Measurements from ENCODE around the gene HOXB4. TPM values are rescaled to one million over a fixed set of nuclear protein-coding genes. Genes with fewer than 3 reads are reported as not detected.

The HOXB4 gene
- total and polyA plus RNA-seq, 2 of the 4 experiments (the other 2 are of a cell fraction) = 2.0 to 8.5 TPM

DNA sequence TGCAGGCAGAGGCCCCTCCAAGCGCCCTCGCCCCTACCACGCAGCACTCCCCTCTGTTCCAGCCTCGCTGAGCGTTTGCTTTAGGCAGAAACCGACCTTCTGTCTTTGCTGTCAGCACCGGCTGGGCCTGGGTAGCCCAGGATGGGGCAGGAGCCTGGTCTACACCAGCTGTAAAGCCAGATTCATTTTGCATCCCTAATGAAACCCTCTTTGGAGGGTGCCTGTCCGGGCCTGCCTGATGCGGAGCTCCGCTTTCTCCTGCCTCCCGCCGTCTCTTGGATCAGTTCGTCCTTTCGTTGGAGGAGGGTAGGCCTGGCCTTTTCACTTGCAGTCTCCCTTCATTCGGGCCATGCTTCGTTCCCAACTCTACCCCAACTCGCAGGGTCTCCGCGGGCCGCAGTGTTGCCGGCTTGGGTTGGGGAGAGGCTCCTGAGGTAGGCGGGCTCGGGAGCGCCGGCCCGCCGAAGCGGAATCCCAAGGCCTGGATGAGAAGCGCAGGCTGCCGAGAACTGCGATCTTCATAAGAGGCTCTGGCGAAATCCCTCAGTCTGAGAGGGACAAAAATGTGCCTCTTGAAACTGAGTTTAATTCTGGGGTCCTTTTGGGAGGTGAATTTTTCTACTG is 41.8 kb upstream of the HOXB4 start:
- ChIA-PET CTCF (no interaction called here), POLR2A (ENCODE audit: unreplicated experiment) (no interaction called here)
- intact Hi-C loops (cut with micrococcal nuclease) (loop anchor here (2.0 kb wide), 3 partner anchors 357 to 485 kb away; no protein-coding TSS in a partner anchor), dilution Hi-C loops (cut with HindIII; ENCODE audit: low sequenced_read_pairs, unreplicated experiment) (no loop called here), in situ Hi-C loops (cut with MboI; ENCODE audit: low sequenced_read_pairs) (loop anchor here (10.0 kb wide), 1 partner anchor 455 kb away; no protein-coding TSS in a partner anchor)
- BruUV-seq (replicated peaks) = no TSS peak
- Histone ChIP-seq H3K18ac (ENCODE audit: low read depth, low read length) (no peak overlapping the region), H3K27ac (ENCODE audit: insufficient read depth, low read length) (no peak overlapping the region), H2BK15ac (ENCODE audit: low read depth, low read length) (no peak overlapping the region), H3K4me2 (ENCODE audit: low read depth, low read length) (no peak overlapping the region), H3K23ac (ENCODE audit: low read depth, low read length) (no peak overlapping the region), H2AK9ac (replicated peaks; ENCODE audit: low read depth, low read length, poor library complexity) (no peak overlapping the region), H4K8ac (ENCODE audit: low read depth in 2 of 2, low read length in 2 of 2) (no peak overlapping the region), H2BK120ac (ENCODE audit: low read depth, low read length) (no peak overlapping the region), H4K5ac (ENCODE audit: low read depth, low read length) (no peak overlapping the region), H3K9me1 (ENCODE audit: insufficient read depth, low read length) (no peaks in the 10 kb centered on the region; the same call in 1 of the 2 replicates), H3K4ac (ENCODE audit: low read depth, low read length) (no peak overlapping the region), H2AFZ (replicated peaks; ENCODE audit: low read length, poor library complexity) (no peak overlapping the region), H3K27me3 (ENCODE audit: control insufficient read depth, insufficient read depth, low read length) (peaks cover 95% of the 10 kb centered on the region), H2BK5ac (ENCODE audit: low read depth, low read length, poor library complexity, severe bottlenecking) (no peak overlapping the region), H3K4me1 (ENCODE audit: control insufficient read depth, insufficient read depth, low read length) (no peaks in the 10 kb centered on the region; the same call in 1 of the 2 replicates), H3K4me3 (ENCODE audit: insufficient read depth, low read depth, low read length) (no peak overlapping the region), H3K36me3 (ENCODE audit: control insufficient read depth, insufficient read depth, low read length) (no peaks in the 10 kb centered on the region), H3K56ac (ENCODE audit: extremely low read depth, insufficient read depth, low read length) (no peak overlapping the region), H3K9ac (ENCODE audit: low read depth, low read length) (no peak overlapping the region), H3K79me1 (ENCODE audit: low read depth in 1 of 2, low read length in 2 of 2) (no peaks in the 10 kb centered on the region), H3K14ac (replicated peaks; ENCODE audit: low read depth, low read length) (no peak overlapping the region), H3K9me3 (ENCODE audit: control insufficient read depth, insufficient read depth, low read length) (peaks cover 11% of the 10 kb centered on the region), H4K20me1 (ENCODE audit: insufficient read depth, low read length) (peaks cover 9% of the 10 kb centered on the region; the same call in 1 of the 2 replicates), H2AK5ac (ENCODE audit: low read depth, low read length) (no peak overlapping the region), H2BK20ac (ENCODE audit: low read depth, low read length) (no peak overlapping the region), H4K91ac (ENCODE audit: insufficient read depth, low read depth, low read length) (no peak overlapping the region)
- TF ChIP-seq CEBPB (IDR thresholded peaks at IDR 0.05; ENCODE audit: low read depth, low read length) (no peak), MXI1 (IDR thresholded peaks at IDR 0.05; ENCODE audit: borderline replicate concordance, low read depth, low read length) (no peak), MAZ (IDR thresholded peaks at IDR 0.05; ENCODE audit: borderline replicate concordance, low read depth, low read length) (no peak), NFE2L2 (IDR thresholded peaks at IDR 0.05; ENCODE audit: low read depth, low read length) (no peak), SMC3 (IDR thresholded peaks at IDR 0.05; ENCODE audit: low read depth, low read length) (no peak), RAD21 (IDR thresholded peaks at IDR 0.05; ENCODE audit: low read length) (no peak), FOS (IDR thresholded peaks at IDR 0.05; ENCODE audit: low read depth, low read length) (no peak), MAFK (IDR thresholded peaks at IDR 0.05; ENCODE audit: low read depth, low read length) (no peak), RCOR1 (IDR thresholded peaks at IDR 0.05; ENCODE audit: insufficient replicate concordance, low read length) (no peak), CHD1 (IDR thresholded peaks at IDR 0.05; ENCODE audit: low read depth, low read length) (no peak), POLR2A (IDR thresholded peaks at IDR 0.05; ENCODE audit: low read depth, low read length) (no peak), RFX5 (IDR thresholded peaks at IDR 0.05; ENCODE audit: low read depth, low read length) (no peak), BHLHE40 (IDR thresholded peaks at IDR 0.05; ENCODE audit: low read depth, low read length) (no peak)
- TF ChIP-seq, protein P1, sequence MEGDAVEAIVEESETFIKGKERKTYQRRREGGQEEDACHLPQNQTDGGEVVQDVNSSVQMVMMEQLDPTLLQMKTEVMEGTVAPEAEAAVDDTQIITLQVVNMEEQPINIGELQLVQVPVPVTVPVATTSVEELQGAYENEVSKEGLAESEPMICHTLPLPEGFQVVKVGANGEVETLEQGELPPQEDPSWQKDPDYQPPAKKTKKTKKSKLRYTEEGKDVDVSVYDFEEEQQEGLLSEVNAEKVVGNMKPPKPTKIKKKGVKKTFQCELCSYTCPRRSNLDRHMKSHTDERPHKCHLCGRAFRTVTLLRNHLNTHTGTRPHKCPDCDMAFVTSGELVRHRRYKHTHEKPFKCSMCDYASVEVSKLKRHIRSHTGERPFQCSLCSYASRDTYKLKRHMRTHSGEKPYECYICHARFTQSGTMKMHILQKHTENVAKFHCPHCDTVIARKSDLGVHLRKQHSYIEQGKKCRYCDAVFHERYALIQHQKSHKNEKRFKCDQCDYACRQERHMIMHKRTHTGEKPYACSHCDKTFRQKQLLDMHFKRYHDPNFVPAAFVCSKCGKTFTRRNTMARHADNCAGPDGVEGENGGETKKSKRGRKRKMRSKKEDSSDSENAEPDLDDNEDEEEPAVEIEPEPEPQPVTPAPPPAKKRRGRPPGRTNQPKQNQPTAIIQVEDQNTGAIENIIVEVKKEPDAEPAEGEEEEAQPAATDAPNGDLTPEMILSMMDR (conservative IDR thresholded peaks at IDR 0.05; ENCODE audit: low read depth, low read length) = no peak
- TF ChIP-seq, protein P2, sequence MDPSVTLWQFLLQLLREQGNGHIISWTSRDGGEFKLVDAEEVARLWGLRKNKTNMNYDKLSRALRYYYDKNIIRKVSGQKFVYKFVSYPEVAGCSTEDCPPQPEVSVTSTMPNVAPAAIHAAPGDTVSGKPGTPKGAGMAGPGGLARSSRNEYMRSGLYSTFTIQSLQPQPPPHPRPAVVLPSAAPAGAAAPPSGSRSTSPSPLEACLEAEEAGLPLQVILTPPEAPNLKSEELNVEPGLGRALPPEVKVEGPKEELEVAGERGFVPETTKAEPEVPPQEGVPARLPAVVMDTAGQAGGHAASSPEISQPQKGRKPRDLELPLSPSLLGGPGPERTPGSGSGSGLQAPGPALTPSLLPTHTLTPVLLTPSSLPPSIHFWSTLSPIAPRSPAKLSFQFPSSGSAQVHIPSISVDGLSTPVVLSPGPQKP (IDR thresholded peaks at IDR 0.05; ENCODE audit: borderline replicate concordance, low read depth, low read length) = no peak
- TF ChIP-seq, protein P3, sequence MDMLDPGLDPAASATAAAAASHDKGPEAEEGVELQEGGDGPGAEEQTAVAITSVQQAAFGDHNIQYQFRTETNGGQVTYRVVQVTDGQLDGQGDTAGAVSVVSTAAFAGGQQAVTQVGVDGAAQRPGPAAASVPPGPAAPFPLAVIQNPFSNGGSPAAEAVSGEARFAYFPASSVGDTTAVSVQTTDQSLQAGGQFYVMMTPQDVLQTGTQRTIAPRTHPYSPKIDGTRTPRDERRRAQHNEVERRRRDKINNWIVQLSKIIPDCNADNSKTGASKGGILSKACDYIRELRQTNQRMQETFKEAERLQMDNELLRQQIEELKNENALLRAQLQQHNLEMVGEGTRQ (IDR thresholded peaks at IDR 0.05; ENCODE audit: low read depth, low read length) = no peak
- WGBS, 2 experiments (ENCODE audit: extremely low coverage in 2 of 2, insufficient read length in 1 of 2) = 50% methylated on average over 10 of the region's 32 CpGs; no CpG with 5 or more reads in 1 of the 2 experiments
- DNase-seq (no peak), ATAC-seq (ENCODE audit: low read depth) (no peak)
